Activated naive CD4-positive, alpha-beta T cell treated with Interleukin-2 at 50 U/mL for 16 hours (primary cell): Measurements from ENCODE around the gene MRPL11.

Experiments used
- DNase-seq: peaks from one replicate; pipeline ENCODE4 v3.0.0-alpha.2; 2020

MRPL11 gene

DNA sequence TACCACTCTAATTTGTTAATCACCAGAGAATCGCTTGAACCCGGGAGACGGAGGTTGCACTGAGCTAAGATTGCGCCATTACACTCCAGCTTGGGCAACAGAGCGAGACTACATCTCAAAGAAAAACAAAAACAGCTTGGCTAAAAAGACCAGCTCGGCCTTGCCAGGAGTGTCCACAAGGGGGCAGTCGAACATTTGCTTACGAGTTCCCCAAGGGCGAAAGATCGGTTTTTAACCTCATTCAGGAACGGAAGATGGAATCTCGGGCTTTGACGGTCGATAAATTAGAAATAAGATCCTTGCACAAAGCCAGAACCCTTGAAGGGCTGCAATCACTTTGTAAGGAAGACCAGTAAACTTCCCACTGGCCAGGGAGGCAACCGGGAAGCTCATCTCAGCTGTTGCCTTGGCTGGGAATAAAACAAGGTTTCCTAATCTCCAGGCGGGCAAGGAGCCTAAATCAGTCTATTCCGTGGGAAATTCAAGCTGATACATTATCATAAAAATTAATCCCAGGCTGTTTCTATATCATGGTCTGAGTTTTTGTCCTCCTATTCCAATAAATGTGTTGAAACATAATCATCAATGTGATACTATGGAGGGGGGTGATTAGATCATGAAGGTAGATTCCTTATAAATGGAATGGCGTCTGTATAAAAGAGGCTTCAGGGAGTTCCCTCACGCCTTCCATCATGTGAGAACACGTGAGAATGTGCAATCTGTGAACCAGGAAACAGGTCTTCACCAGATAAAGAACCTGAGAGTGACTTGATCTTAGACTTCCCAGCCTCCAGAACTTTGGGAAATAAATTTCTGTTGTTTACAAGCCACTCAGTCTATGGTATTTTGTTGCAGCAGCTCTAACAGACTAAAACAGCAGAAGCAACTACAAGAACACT is 52.2 kb downstream of the MRPL11 start:
- DNase-seq = peak; percentile 83
